Keratinocyte (primary cell): ENCODE measurements around the gene ITGB5. TPM values are rescaled to one million over a fixed set of nuclear protein-coding genes. Genes with fewer than 3 reads are reported as not detected.

ENCODE experiments used
- DNase-seq: peaks from one replicate; pipeline ENCODE4 v3.0.0-alpha.2; 2011; ENCODE audit warnings: low read depth, missing footprints, low spot score
- FAIRE-seq: peaks from 2 replicates; lab custom pipeline; 2011; peaks lifted over from hg19 to GRCh38; lab: Jason Lieb, UNC
- H2AFZ ChIP-seq: 2 replicates; pipeline ENCODE4 v1.6.0; 2012; ENCODE audit warnings: low read length, control low read depth, inconsistent platforms; ENCODE audit not compliant: control insufficient read depth
- H3K27ac ChIP-seq: 2 replicates; pipeline ENCODE4 v1.5.1; 2011; ENCODE audit warnings: low read length; ENCODE audit not compliant: control insufficient read depth, insufficient read depth
- H3K27me3 ChIP-seq: 3 replicates; pipeline ENCODE4 v1.6.0; 2011; ENCODE audit warnings: low read length; ENCODE audit not compliant: control insufficient read depth, insufficient read depth; ENCODE audit errors: extremely low read depth
- H3K36me3 ChIP-seq, 2 experiments: 2 replicates in 1 of 2; 3 replicates in 1 of 2; pipeline ENCODE4 v1.5.1; 2011; ENCODE audit warnings: low read length in 2 of 2, mild to moderate bottlenecking in 1 of 2; ENCODE audit not compliant: control insufficient read depth in 2 of 2, insufficient read depth in 2 of 2; ENCODE audit errors: extremely low read depth in 1 of 2
- H3K4me1 ChIP-seq: 3 replicates; pipeline ENCODE4 v1.5.1; 2011; ENCODE audit warnings: low read length; ENCODE audit not compliant: control insufficient read depth, insufficient read depth; ENCODE audit errors: extremely low read depth
- H3K4me2 ChIP-seq: 3 replicates; pipeline ENCODE4 v1.6.0; 2011; ENCODE audit warnings: low read depth, low read length; ENCODE audit not compliant: control insufficient read depth, insufficient read depth; ENCODE audit errors: extremely low read depth
- H3K4me3 ChIP-seq, 3 experiments: fragments of 200-600 bp in 1 of 3; sonication (generic) in 1 of 3; 2 replicates in 2 of 3; 3 replicates in 1 of 3; pipeline ENCODE4 v1.5.1; 2011 to 2016; ENCODE audit warnings: low read length in 3 of 3, mild to moderate bottlenecking in 3 of 3, control low read depth in 2 of 3, inconsistent platforms in 1 of 3, low read depth in 1 of 3, mixed read lengths in 1 of 3, mixed run types in 1 of 3, moderate library complexity in 1 of 3; ENCODE audit not compliant: control insufficient read depth in 2 of 3, insufficient read depth in 2 of 3; ENCODE audit errors: extremely low read depth in 1 of 3
- H3K79me2 ChIP-seq: 2 replicates; pipeline ENCODE4 v1.6.0; 2012; ENCODE audit warnings: low read length; ENCODE audit not compliant: control insufficient read depth, insufficient read depth
- H3K9ac ChIP-seq: 3 replicates; pipeline ENCODE4 v1.6.0; 2011; ENCODE audit warnings: low read length; ENCODE audit not compliant: control insufficient read depth, insufficient read depth; ENCODE audit errors: extremely low read depth
- H3K9me1 ChIP-seq: 3 replicates; pipeline ENCODE4 v1.6.0; 2011; ENCODE audit warnings: low read length; ENCODE audit not compliant: control insufficient read depth, insufficient read depth; ENCODE audit errors: extremely low read depth
- H3K9me3 ChIP-seq: 2 replicates; pipeline ENCODE4 v1.5.1; 2012; ENCODE audit warnings: low read depth, low read length; ENCODE audit not compliant: control insufficient read depth
- H4K20me1 ChIP-seq: 3 replicates; pipeline ENCODE4 v1.6.0; 2011; ENCODE audit warnings: low read length; ENCODE audit not compliant: control insufficient read depth, insufficient read depth; ENCODE audit errors: extremely low read depth
- EZH2 ChIP-seq: IDR thresholded peaks from one replicate; pipeline ENCODE4 v1.6.1; 2012; ENCODE audit warnings: inconsistent platforms, mild to moderate bottlenecking, low read length, moderate library complexity
- dilution Hi-C: fragments of 300-500 bp; cut with MboI; formaldehyde crosslinking; loops from one replicate; pipeline ENCODE4 v1.7.0; 2020; ENCODE audit warnings: low sequenced_read_pairs; ENCODE audit not compliant: extremely low pct_ligation_motif_present
- polyA plus RNA-seq, 5 experiments: library from polyadenylated mRNA; depleted of rRNA in 3 of 5; stranded (reverse) in 3 of 5; stranded (forward) in 1 of 5; unstranded in 1 of 5; fragments of >200 nt; gene quantifications; 1 replicate in 1 of 5; 2 replicates in 3 of 5; 3 replicates in 1 of 5; pipeline versions ENCODE4 v1.2.1 to v1.2.3, GENCODE V29; 2011 to 2012; ENCODE audit warnings: missing spikeins in 2 of 5, low read depth in 1 of 5, low replicate concordance in 1 of 5
- TF ChIP-seq, protein P1 (sequence below), 3 experiments: IDR thresholded peaks in 1 of 3; conservative IDR thresholded peaks in 1 of 3; optimal IDR thresholded peaks in 1 of 3; 2 replicates in 2 of 3; 3 replicates in 1 of 3; pipeline versions ENCODE3 to v1.5.1; 2011; ENCODE audit warnings: low read length in 3 of 3, mild to moderate bottlenecking in 3 of 3, moderate library complexity in 2 of 3, control low read depth in 1 of 3, inconsistent platforms in 1 of 3; ENCODE audit not compliant: insufficient read depth in 2 of 3; ENCODE audit errors: extremely low read depth in 1 of 3

ITGB5 gene
- polyA plus RNA-seq, 1 donor (not counting 4 experiments of a cell fraction or from before 2014, with no cell fraction given) = 136 TPM

GRCh38 chr3:124779116-124779515, 108.0 kb downstream of the ITGB5 start:
- Histone ChIP-seq H3K36me3 (peaks cover 10 to 27% of the 10 kb centered on the region in 2 experiments), H3K9ac (no peak overlapping the region), H3K4me2 (no peak overlapping the region), H3K9me1 (peaks cover 4% of the 10 kb centered on the region), H3K27ac (no peak overlapping the region), H2AFZ (no peak overlapping the region), H3K79me2 (no peaks in the 10 kb centered on the region), H3K27me3 (no peaks in the 10 kb centered on the region), H3K4me3 (no peak overlapping the region), H3K4me1 (peaks cover 35% of the 10 kb centered on the region), H4K20me1 (peaks cover 2% of the 10 kb centered on the region), H3K9me3 (no peaks in the 10 kb centered on the region)
- TF ChIP-seq EZH2 = no peak
- TF ChIP-seq, protein P1, sequence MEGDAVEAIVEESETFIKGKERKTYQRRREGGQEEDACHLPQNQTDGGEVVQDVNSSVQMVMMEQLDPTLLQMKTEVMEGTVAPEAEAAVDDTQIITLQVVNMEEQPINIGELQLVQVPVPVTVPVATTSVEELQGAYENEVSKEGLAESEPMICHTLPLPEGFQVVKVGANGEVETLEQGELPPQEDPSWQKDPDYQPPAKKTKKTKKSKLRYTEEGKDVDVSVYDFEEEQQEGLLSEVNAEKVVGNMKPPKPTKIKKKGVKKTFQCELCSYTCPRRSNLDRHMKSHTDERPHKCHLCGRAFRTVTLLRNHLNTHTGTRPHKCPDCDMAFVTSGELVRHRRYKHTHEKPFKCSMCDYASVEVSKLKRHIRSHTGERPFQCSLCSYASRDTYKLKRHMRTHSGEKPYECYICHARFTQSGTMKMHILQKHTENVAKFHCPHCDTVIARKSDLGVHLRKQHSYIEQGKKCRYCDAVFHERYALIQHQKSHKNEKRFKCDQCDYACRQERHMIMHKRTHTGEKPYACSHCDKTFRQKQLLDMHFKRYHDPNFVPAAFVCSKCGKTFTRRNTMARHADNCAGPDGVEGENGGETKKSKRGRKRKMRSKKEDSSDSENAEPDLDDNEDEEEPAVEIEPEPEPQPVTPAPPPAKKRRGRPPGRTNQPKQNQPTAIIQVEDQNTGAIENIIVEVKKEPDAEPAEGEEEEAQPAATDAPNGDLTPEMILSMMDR (optimal IDR thresholded peaks at IDR 0.05 in 1 of 3, IDR thresholded peaks at IDR 0.05 in 1 of 3, conservative IDR thresholded peaks at IDR 0.05 in 1 of 3; ENCODE audit: extremely low read depth in 1 of 3, insufficient read depth in 2 of 3, low read length in 3 of 3) = no peak
- FAIRE-seq (no peak), DNase-seq (no peak)
- dilution Hi-C loops = no loop called here

DNA sequence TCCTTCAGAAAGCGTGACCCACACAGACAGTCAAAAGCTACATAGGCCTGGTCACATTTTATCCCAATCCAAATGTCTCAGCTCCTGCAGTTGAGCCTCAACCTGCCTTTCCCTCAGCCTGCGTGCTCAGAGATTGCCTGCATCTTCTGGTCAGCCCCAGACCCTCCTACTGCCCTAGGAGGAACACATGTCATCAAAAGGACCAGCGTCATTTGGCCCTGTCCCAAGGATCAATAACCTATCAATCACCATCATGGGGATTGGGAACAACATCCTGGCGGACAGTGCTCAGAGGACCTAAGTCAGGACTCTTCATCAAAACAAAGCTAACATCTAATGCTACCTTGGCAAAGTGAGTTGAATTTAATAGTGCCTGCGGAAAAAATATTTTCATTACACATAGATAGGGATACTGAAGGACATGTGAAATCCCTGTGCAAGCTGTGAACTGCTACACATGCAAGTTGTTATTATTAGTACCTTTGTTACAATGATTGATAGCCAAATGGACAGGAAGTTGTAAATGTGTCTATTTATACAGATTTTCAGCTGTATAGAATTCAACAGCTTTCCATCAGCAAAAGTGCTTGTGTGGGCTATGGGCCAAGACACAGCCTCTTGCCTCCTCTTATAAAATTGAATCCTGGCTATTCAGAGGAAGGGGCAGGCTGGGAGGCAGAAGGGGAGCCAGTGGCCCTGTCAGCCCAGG, 109.2 kb downstream of the ITGB5 start:
- H3K27me3 ChIP-seq = no peaks in the 10 kb centered on the region
- H3K4me3 ChIP-seq = no peak overlapping the region
- FAIRE-seq (no peak), DNase-seq (no peak)
- TF ChIP-seq, protein P1 (optimal IDR thresholded peaks at IDR 0.05 in 1 of 3, IDR thresholded peaks at IDR 0.05 in 1 of 3, conservative IDR thresholded peaks at IDR 0.05 in 1 of 3; ENCODE audit: extremely low read depth in 1 of 3, insufficient read depth in 2 of 3, low read length in 3 of 3) = no peak
- no peak for TF ChIP-seq EZH2
- no peaks in the 10 kb centered on the region for H3K9me3 ChIP-seq
- H2AFZ ChIP-seq = no peak overlapping the region
- peaks cover 2% of the 10 kb centered on the region for H4K20me1 ChIP-seq
- H3K9me1 ChIP-seq = peaks cover 4% of the 10 kb centered on the region
- peaks cover 35% of the 10 kb centered on the region for H3K4me1 ChIP-seq
- H3K27ac ChIP-seq = no peak overlapping the region
- H3K79me2 ChIP-seq = no peaks in the 10 kb centered on the region
- H3K9ac ChIP-seq = no peak overlapping the region
- peaks cover 12 to 34% of the 10 kb centered on the region in 2 experiments for H3K36me3 ChIP-seq
- H3K4me2 ChIP-seq = no peak overlapping the region
- dilution Hi-C loops = no loop called here
